ENCODE data around the gene CACNA1G.

Gene CACNA1G

DNA sequence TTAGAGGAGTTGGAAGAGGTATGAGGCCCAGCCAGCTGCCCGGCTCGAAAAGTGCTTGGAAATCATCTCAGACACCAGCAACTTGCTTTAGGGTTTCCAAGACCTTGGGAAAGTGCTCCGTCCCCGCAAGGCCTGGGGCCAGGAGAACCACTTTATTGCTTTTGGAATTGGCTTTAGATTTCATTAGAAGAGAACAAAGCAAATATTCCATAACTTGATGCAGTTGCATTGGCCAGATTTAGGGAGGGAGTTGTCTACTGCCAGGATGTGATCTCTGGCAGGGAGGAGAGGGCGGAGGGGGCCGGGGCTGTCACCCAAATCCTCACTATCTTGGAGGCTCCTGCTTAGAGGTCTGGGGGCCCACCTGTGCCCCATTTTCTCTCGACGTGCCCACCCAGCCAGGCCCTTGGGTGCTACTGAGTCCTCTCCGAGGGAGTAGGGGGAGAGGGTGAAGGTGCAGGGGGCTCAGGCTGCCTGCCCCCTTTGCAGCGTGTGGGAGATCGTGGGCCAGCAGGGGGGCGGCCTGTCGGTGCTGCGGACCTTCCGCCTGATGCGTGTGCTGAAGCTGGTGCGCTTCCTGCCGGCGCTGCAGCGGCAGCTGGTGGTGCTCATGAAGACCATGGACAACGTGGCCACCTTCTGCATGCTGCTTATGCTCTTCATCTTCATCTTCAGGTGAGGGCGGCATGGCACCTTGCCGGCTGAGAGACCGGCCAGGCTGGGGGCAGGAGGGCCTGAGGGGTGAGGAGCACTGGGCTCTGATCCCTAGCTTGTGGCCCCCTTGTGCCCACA is 30.6 kb downstream of the CACNA1G start:
- DNase-seq = no peak

GRCh38 chr17:50593321-50593720 is 32.8 kb downstream of the CACNA1G start:
- no peak for DNase-seq

DNA sequence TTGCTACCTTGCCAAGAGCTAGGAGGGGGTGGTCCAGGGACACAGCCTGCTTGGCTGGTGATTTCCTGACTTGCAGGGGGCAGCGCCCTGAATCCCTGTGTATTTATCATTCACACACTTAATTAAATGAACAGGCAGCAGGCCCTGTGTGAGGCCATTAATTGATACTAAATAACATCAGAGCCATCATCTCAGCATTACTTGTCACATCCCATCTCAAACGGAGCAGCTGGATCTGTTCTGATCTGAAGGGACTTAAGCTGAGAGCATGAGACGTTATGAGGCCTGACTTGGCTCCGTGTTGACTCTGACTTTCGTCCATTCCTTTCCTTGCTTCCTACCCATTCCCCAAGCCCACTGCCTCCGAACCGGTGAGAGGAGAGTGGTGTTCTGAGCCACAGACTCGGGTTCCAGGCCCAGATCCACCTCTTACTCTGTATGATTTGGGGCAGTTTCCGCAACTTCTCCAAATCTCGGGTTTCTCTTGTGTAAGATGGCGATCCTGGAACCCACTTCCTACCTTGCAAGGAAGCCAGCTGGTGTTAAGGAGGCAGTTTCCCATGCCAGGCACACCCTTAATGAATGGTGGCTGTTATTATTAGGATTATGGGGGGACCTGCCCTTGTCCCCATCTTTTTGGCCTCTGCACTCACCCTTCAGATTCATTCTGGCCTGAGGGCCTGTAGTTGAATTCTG is 33.8 kb downstream of the CACNA1G start:
- DNase-seq = no peak

GRCh38 chr17:50594892-50595291 is 34.4 kb downstream of the CACNA1G start:
- DNase-seq = no peak

- DNase-seq = no peak
Observed at GRCh38 chr17:50596191-50597037, 35.9 kb downstream of the CACNA1G start.

DNA sequence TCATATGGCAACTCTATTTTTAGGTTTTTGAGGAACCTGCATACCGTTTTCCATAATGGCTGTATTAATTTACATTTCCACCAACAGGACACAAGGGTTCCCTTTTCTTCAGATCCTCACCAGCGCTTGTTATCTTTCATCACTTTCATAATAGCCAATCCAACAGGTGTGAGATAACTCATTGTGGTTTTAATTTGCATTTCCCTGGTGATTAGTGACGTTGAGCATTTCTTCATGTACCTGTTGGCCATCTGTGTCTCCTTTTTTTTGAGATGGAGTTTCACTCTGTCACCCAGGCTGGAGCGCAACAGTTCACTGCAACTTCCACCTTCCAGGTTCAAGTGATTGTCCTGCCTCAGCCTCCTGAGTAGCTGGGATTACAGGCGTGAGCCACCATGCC is 38.0 kb downstream of the CACNA1G start:
- DNase-seq = no peak

DNA sequence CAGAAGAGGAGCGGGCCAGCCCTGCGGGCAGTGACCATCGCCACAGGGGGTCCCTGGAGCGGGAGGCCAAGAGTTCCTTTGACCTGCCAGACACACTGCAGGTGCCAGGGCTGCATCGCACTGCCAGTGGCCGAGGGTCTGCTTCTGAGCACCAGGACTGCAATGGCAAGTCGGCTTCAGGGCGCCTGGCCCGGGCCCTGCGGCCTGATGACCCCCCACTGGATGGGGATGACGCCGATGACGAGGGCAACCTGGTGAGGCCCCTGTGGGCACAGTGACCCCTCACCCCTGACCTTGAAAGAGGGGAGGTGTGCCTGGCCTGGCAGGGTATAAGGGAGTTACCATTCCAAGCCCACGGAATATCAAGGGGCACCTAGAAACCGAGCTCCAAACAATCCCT is 39.1 kb downstream of the CACNA1G start:
- no peak for DNase-seq

DNA sequence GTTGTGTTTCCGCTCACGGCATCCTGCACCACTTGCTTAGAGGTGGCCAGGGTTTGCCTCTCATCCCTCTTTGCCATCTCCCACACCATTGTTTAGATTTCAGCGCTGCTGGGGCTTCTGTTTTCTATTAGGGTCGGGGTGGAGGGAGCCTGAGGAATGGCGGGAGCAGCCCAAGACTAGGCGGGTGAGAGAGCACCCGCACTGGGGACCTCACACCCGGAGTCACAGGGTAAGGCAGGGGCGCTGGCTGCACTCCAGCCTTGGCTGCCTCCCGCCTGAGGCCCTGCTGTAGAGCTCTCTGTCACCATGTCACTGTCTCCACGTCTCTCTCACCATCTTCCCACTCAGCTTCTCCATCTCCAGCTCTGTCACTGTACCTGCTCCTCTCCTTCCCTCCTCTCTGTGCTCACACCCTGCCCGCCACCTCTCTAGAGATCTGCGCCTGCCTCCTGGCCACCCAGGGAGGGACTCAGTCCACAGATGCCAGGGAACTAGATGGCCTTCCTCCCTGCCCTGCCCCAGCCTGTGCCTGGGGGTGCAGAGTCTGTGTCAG is 41.4 kb downstream of the CACNA1G start:
- no peak for DNase-seq

GRCh38 chr17:50602836-50603235 is 42.3 kb downstream of the CACNA1G start:
- no peak for DNase-seq

DNA sequence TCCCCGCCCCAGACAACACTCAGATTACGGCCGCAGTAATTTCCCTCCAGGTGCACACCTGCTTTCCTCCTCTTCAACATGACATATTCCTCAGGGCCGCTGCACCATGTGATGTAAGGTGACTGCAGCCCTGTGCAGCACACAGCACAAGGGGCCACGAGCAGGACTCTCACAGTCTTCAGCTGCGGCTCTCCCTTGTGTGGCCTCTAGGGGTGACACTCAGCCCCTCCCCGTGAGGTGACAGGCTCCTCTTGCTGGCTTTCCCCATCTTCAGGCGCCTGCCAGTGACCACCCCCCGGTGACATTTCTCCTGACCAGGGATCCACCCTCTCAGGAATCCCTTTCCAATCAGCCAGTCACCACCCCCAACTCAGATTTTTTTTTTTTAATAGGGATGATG is 42.8 kb downstream of the CACNA1G start:
- DNase-seq = no peak

- no peak for DNase-seq
Observed at GRCh38 chr17:50604513-50604912, 44.0 kb downstream of the CACNA1G start.

- DNase-seq = no peak
Observed at GRCh38 chr17:50605429-50605828, 44.9 kb downstream of the CACNA1G start.

GRCh38 chr17:50607522-50608175 is 47.1 kb downstream of the CACNA1G start:
- DNase-seq = no peak

- no peak for DNase-seq
Observed at GRCh38 chr17:50608700-50609379, 48.3 kb downstream of the CACNA1G start.

GRCh38 chr17:50609380-50610074 is 49.0 kb downstream of the CACNA1G start:
- DNase-seq = no peak

DNA sequence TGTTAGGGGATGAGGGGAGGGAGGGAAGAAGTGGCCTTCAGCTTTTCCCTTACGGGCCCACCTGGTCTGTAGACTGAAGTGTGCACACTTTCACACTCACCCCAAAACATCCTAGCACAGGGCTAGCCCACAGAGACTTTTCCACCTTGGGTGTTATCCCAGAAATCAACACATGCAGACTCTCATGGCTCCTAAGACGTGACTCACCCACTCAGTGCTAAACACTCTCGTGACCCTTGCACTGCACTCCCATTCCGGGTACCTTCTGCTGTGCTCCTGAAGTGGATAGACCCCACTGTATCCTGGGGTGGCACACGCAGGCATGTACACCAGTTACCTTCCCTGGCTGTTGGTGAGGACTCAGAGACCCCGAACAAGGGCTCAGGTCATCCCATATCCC is 51.1 kb downstream of the CACNA1G start:
- DNase-seq = no peak

- DNase-seq = no peak
Observed at GRCh38 chr17:50612281-50612680, 51.8 kb downstream of the CACNA1G start.

DNA sequence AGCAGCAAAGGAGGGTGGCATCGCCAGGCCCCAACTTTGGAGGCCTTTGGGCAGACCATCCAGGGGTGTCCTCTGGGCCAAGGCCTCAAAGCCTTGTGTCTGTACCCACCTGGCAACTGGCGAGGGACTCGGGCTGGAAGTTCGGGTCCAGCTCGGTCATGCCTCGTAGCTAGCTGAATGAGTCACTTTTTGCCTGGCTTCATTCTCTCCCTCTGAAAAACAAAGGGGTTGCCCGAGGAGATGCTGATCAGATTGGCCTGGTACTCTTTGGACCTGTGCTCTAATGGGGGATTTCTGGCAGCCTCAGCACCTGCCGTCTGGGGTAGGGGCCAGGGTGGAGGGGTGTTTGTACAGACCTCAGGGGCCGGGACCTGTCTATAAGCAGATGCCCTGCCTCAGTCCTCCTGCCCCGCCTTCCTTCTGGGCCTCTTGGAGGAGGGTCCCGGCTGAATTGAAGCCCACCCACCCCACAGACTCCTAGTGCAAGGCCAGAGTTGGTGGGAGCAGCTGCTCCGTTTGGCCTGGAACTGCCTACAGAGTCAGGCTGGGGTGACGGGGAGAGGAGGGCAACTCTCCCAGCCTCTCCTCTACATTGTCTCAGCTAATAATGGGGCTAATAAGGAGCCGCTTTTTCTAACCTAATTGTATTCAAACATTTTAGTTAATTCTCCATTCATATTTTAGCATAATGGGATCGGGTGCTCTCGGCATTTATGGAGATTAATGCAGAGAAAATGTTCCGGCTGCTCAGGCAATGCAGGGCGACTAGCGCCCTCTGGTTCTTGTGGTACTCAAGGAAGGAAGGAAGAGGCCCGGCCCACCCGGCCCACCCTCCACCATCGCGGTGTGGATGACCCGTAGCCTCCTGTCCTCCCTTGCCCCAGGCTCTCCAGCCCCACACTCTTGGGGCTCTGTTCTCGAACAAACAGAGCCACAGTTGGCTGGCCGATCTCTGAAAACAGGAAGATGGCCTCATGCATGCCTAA is 52.8 kb downstream of the CACNA1G start:
- DNase-seq = no peak

DNA sequence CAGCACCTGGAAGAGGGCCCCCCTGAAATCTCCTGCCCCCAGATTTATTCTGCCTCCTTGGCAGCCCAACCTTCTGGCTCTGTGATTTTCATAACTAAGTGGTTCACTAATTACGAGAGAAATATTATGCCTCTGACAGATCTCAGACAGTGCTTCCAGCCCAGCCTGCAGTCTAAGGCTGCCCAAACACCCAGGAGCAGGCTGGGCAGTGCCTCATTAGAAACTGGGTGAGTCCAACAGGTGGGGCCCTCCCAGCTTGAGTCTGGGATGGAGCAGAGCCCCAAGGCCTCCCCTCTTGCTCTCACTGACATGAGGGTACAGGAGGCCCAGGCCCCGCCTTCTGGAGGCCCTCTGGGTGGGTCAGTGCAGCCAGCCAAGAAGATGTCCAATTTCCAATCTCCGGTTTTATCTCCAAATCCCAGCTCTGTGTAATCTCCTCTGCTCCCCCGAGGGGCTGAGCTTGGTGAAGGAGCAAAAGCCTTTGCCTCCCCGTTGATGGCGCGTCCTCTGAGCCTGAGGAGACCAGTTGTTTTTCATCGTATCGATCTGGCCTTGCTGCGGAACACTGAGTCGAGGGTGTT is 54.0 kb downstream of the CACNA1G start:
- no peak for DNase-seq

- no peak for DNase-seq
Observed at GRCh38 chr17:50615828-50616227, 55.3 kb downstream of the CACNA1G start.
